NT2/D1 (cell line): ENCODE measurements around the gene GHDC.
"Not testable (repeated sequence)": the region's sequence is repeated elsewhere in the genome, so short reads cannot be mapped to it uniquely, and the experiment has no call there.

Experiments
- SUZ12 ChIP-seq: IDR thresholded peaks from 2 replicates; pipeline ENCODE4 v1.6.1; 2011; ENCODE audit not compliant: insufficient read length, insufficient read depth; ENCODE audit errors: extremely low read depth
- ZNF274 ChIP-seq: IDR thresholded peaks from 2 replicates; pipeline ENCODE4 v1.6.1; 2011; ENCODE audit warnings: mild to moderate bottlenecking, low read depth, low read length

DNA sequence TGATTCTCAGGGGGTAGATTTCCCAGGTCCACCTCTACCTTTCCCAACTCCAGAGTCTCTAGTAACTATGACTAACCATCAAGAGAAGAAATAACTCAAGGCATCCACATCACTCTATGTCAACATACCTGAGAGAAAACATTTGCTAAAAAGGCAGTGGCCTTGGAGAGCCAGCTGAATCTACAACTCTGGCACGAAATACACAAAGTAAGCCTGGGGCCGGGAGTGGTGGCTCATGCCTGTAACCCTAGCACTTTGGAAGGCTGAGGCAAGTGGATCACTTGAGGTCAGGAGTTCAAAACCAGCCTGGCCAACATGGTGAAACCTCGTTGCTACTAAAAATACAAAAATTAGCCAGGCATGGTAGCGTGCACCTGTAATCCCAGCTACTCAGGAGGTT is 51.2 kb downstream of the GHDC start:
- TF ChIP-seq SUZ12, ZNF274: not testable (repeated sequence)
